GM19397 (cell line): Measurements from ENCODE around the gene SRRM2.

Experiments used
- ATAC-seq: cut with Tn5 transposase; IDR thresholded peaks from one replicate; pipeline ENCODE4 v1.9.1; 2021; ENCODE audit warnings: mild to moderate bottlenecking, moderate library complexity; ENCODE audit not compliant: unreplicated experiment

SRRM2 gene

GRCh38 chr16:2818272-2818876, 65.9 kb downstream of the SRRM2 start:
- ATAC-seq, result no peak

DNA sequence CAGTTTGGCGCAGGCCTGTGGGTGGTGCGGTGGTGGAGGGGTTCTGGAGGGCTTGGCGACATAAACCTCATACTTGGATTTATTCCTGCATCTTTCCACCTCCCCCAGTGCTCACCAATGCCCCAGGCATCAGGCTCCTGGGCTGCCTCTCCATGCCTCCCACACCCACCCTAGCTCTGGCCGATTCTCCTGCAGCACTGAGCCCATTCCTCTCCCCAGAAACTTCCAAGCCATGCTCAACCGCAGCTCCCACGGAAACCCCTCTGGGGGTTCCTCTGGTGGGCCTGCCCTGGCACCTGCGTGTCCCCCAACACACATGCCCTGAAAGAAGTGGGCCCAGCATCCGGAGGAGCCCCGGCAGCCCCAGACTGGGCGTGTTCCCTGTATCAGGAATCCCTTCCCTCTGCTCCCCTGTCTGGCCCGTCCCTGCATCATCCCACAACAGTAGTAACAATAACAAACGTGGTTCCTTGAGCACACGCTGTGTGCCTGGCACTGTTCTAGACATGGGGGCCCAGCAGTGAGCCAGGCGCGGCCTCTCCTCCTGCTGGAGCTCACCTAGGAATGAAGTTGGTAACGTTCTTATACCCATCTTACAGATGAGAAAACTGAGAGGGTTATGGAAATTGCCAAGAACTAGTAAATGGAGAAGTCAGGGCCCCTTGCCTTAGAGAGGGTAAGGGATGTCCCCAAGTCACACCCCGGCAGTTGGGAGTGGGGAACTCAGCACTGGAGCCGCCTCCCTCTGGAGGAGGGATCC, 66.9 kb downstream of the SRRM2 start:
- ATAC-seq, result no peak

DNA sequence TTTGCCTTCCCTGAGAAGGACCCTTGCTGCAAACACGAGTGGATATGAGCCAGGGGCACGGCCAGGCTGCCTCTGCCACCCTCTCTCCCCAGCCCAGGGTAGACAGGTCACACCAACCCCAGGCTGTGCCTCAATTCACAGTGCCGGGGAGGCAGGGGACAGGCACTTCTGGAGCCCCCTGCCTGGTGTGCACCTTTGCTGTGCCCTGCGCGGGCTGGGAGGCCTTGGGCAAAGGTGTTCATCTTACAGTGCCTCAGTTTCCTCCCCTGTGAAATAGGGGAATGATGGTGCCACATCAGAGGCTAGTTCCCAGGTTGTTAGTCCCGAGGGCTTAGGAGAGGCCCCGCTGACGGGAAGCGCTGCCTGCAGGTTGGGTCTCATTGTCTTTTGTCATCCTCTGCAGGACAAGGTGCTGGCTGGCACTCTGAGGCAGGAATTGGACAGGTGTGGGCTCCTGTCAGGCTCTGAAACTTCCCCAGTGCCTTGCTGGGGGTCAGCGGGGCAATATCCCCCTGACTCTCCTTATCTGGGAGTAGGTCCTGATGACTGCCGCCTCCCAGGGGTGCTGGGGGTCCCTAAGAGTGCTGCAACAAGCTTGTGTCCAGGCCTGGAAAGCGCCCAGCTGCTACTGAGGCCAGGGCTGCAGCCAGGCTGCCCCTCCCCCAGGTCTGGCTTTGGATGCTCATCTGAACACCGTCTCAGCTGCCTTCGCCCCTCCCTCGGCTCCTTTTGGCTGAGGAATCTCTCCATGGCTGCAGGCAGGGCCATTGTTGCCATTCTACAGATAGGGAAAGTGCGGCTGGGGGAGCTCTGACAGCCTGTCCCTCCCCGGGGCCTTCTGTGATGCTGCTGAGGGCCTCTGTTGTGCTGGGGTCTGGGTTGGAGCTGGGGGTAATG, 67.7 kb downstream of the SRRM2 start:
- ATAC-seq, result no peak
